ENCODE data around the gene ITPRIP. TPM values are rescaled to one million over a fixed set of nuclear protein-coding genes. Genes with fewer than 3 reads are reported as not detected.

ITPRIP gene
- total and polyA plus RNA-seq, 4 donors: 3.5 to 7.9 (median 6.0) TPM

DNA sequence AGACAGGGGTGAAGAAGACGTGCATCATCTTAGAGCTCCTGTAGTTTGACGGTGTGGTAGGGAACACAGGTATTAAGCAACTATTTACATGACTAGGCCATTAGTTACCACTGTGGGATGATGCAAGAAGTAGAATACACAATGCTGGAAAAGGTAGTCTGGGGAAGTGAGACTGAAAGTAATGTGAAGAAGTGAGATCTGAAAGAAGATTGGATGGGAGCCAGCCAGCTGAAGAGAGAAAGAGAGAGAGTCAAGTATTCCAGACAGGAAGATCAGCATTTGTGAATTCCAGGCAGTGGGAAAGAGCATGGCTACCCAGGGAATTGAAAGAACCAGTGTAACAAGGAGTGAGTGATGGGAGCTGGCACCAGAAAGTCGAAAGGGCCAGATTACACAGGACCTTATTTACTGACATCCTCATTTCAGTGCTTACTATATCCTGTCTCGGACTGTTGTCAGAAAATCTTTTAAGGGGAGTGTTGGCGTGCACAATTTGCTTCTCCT lies 11.4 kb upstream of the ITPRIP start:
- Histone ChIP-seq H3K9me3 (ENCODE audit: control insufficient read depth in 4 of 4, low read length in 3 of 4) (no peaks in the 10 kb centered on the region), H3K4me3 (ENCODE audit: low read depth in 1 of 3, low read length in 3 of 3) (peak overlapping the region in 1 of 3 donors; percentile 16), H3K4me1 (ENCODE audit: control insufficient read depth in 4 of 4, insufficient read depth in 4 of 4, low read length in 3 of 4) (peaks cover 0 to 27% (median 22%) of the 10 kb centered on the region in 4 donors), H3K9ac (ENCODE audit: low read depth in 1 of 2, low read length in 2 of 2) (no peak overlapping the region), H3K27me3 (ENCODE audit: control insufficient read depth in 4 of 4, insufficient read depth in 4 of 4, low read length in 3 of 4) (no peaks in the 10 kb centered on the region), H3K36me3 (ENCODE audit: control insufficient read depth in 4 of 4, insufficient read depth in 3 of 4, low read depth in 1 of 4, low read length in 3 of 4) (no peaks in the 10 kb centered on the region), H3K27ac (ENCODE audit: low read depth in 1 of 2, low read length in 2 of 2) (peak overlapping the region; percentile 77 to 82)
- TF ChIP-seq HNF4A (conservative IDR thresholded peaks at IDR 0.05) (peak; percentile 34 to 61), TAF1 (conservative IDR thresholded peaks at IDR 0.05) (no peak), FOXA1 (IDR thresholded peaks at IDR 0.05) (no peak), SP1 (IDR thresholded peaks at IDR 0.05) (peak; percentile 34), EGR1 (IDR thresholded peaks at IDR 0.05; ENCODE audit: low read depth in 2 of 2) (no peak), GABPA (IDR thresholded peaks at IDR 0.05 in 1 of 2, conservative IDR thresholded peaks at IDR 0.05 in 1 of 2) (no peak), FOXA2 (IDR thresholded peaks at IDR 0.05) (peak; percentile 56), HNF4G (IDR thresholded peaks at IDR 0.05) (peak; percentile 10), JUND (IDR thresholded peaks at IDR 0.05) (peak; percentile 54 to 61), YY1 (IDR thresholded peaks at IDR 0.05) (no peak), NR2F2 (IDR thresholded peaks at IDR 0.05) (peak; percentile 38), RXRA (IDR thresholded peaks at IDR 0.05) (peak in 1 of 2 donors; percentile 18), RAD21 (IDR thresholded peaks at IDR 0.05) (peak; percentile 16 to 38)
- TF ChIP-seq, protein P1, sequence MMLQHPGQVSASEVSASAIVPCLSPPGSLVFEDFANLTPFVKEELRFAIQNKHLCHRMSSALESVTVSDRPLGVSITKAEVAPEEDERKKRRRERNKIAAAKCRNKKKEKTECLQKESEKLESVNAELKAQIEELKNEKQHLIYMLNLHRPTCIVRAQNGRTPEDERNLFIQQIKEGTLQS (IDR thresholded peaks at IDR 0.05): peak; percentile 96
- TF ChIP-seq, protein P2, sequence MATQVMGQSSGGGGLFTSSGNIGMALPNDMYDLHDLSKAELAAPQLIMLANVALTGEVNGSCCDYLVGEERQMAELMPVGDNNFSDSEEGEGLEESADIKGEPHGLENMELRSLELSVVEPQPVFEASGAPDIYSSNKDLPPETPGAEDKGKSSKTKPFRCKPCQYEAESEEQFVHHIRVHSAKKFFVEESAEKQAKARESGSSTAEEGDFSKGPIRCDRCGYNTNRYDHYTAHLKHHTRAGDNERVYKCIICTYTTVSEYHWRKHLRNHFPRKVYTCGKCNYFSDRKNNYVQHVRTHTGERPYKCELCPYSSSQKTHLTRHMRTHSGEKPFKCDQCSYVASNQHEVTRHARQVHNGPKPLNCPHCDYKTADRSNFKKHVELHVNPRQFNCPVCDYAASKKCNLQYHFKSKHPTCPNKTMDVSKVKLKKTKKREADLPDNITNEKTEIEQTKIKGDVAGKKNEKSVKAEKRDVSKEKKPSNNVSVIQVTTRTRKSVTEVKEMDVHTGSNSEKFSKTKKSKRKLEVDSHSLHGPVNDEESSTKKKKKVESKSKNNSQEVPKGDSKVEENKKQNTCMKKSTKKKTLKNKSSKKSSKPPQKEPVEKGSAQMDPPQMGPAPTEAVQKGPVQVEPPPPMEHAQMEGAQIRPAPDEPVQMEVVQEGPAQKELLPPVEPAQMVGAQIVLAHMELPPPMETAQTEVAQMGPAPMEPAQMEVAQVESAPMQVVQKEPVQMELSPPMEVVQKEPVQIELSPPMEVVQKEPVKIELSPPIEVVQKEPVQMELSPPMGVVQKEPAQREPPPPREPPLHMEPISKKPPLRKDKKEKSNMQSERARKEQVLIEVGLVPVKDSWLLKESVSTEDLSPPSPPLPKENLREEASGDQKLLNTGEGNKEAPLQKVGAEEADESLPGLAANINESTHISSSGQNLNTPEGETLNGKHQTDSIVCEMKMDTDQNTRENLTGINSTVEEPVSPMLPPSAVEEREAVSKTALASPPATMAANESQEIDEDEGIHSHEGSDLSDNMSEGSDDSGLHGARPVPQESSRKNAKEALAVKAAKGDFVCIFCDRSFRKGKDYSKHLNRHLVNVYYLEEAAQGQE (IDR thresholded peaks at IDR 0.05): peak; percentile 52
- TF ChIP-seq, protein P3, sequence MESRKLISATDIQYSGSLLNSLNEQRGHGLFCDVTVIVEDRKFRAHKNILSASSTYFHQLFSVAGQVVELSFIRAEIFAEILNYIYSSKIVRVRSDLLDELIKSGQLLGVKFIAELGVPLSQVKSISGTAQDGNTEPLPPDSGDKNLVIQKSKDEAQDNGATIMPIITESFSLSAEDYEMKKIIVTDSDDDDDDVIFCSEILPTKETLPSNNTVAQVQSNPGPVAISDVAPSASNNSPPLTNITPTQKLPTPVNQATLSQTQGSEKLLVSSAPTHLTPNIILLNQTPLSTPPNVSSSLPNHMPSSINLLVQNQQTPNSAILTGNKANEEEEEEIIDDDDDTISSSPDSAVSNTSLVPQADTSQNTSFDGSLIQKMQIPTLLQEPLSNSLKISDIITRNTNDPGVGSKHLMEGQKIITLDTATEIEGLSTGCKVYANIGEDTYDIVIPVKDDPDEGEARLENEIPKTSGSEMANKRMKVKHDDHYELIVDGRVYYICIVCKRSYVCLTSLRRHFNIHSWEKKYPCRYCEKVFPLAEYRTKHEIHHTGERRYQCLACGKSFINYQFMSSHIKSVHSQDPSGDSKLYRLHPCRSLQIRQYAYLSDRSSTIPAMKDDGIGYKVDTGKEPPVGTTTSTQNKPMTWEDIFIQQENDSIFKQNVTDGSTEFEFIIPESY (IDR thresholded peaks at IDR 0.05): no peak
- TF ChIP-seq, protein P4, sequence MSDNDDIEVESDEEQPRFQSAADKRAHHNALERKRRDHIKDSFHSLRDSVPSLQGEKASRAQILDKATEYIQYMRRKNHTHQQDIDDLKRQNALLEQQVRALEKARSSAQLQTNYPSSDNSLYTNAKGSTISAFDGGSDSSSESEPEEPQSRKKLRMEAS (IDR thresholded peaks at IDR 0.05): peak; percentile 48
- TF ChIP-seq, protein P5, sequence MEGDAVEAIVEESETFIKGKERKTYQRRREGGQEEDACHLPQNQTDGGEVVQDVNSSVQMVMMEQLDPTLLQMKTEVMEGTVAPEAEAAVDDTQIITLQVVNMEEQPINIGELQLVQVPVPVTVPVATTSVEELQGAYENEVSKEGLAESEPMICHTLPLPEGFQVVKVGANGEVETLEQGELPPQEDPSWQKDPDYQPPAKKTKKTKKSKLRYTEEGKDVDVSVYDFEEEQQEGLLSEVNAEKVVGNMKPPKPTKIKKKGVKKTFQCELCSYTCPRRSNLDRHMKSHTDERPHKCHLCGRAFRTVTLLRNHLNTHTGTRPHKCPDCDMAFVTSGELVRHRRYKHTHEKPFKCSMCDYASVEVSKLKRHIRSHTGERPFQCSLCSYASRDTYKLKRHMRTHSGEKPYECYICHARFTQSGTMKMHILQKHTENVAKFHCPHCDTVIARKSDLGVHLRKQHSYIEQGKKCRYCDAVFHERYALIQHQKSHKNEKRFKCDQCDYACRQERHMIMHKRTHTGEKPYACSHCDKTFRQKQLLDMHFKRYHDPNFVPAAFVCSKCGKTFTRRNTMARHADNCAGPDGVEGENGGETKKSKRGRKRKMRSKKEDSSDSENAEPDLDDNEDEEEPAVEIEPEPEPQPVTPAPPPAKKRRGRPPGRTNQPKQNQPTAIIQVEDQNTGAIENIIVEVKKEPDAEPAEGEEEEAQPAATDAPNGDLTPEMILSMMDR (IDR thresholded peaks at IDR 0.05; ENCODE audit: low read depth, low read length, missing input control): no peak
- no peak for DNase-seq (ENCODE audit: low spot score)
- WGBS: 15% methylated on average over 5 of the region's 5 CpGs
